ENCODE measurements around the gene MRPS22. TPM values are rescaled to one million over a fixed set of nuclear protein-coding genes. Genes with fewer than 3 reads are reported as not detected.
"Not testable (repeated sequence)": the region's sequence is repeated elsewhere in the genome, so short reads cannot be mapped to it uniquely, and the experiment has no call there.

The MRPS22 gene
- total RNA-seq, 1 experiment from 2014 or later: 163 TPM

DNA sequence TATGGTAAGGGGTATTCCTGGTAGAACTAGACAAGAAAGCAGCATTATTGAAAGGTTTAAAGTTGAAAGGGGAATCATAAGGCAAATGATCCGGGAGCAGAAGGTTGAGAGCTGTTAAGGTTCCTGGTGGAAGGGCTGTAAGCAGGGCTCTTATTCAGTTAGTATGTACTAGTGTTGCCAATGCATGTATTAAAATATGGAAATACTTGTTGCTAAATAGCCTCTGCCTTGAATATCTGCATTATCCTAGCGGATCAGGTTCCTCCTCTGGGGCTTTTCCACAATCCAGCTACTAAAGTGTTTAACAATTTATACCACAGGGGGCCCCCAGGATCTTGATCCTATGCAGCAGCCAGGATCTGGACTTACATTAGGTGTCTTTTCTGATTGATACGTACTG is 52.9 kb downstream of the MRPS22 start:
- DNase-seq (ENCODE audit: low read depth): no peak

DNA sequence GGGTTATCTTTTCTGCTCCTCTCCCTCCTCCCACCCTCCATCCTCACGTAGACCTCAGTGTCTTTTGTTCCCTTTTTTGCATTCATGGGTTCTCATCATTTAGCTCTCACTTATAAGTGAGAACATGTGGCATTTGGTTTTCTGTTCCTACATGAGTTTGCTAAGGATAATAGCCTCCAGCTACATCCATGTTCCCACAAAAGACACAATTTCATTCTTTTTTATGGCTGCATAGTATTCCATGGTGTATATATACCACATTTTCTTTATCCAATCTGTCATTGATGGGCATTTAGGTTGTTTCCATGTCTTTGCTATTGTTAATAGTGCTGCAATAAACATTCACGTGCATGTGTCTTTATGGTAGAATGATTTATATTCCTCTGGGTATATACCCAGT is 57.3 kb downstream of the MRPS22 start:
- not testable (repeated sequence) for DNase-seq (ENCODE audit: low read depth)

Other genes starting within 250 kb of the MRPS22 start
- 139 and 156 TPM in 2 replicates for gene COPB2, start 45.6 kb downstream of the MRPS22 start, total RNA-seq (2014; rRNA removed; shearing (Covaris generic))
- not detected in 2 replicates for gene RBP2, start 132.5 kb downstream of the MRPS22 start, total RNA-seq (2014; rRNA removed; shearing (Covaris generic))
- 9.2 and 17.7 TPM in 2 replicates for gene RBP1, start 195.7 kb downstream of the MRPS22 start, total RNA-seq (2014; rRNA removed; shearing (Covaris generic))